NCI-H2227 (cell line): ENCODE results near the gene SCNN1G.

Experiments
- DNase-seq: peaks from one replicate; lab custom pipeline; 2025; ENCODE audit not compliant: unreplicated experiment; lab: John Stamatoyannopoulos, UW

The SCNN1G gene

GRCh38 chr16:23152386-23153178 is 30.0 kb upstream of the SCNN1G start:
- no peak for DNase-seq

GRCh38 chr16:23155445-23156049 is 27.0 kb upstream of the SCNN1G start:
- no peak for DNase-seq

GRCh38 chr16:23156110-23156509 is 26.4 kb upstream of the SCNN1G start:
- DNase-seq = no peak

GRCh38 chr16:23156946-23157460 is 25.5 kb upstream of the SCNN1G start:
- no peak for DNase-seq

- DNase-seq = no peak
These were observed 24.4 kb upstream of the SCNN1G start for GRCh38 chr16:23158114-23158513.

- no peak for DNase-seq
These were observed 22.5 kb upstream of the SCNN1G start for GRCh38 chr16:23160082-23160481.

- peak; percentile 31 for DNase-seq
These were observed 22.0 kb upstream of the SCNN1G start for GRCh38 chr16:23160574-23160973.

- no peak for DNase-seq
These were observed 18.6 kb upstream of the SCNN1G start for GRCh38 chr16:23163921-23164320.

- no peak for DNase-seq
These were observed 17.8 kb upstream of the SCNN1G start for GRCh38 chr16:23164736-23165135.

GRCh38 chr16:23172583-23172982 is 10.0 kb upstream of the SCNN1G start:
- no peak for DNase-seq

- no peak for DNase-seq
These were observed 9.6 kb upstream of the SCNN1G start for GRCh38 chr16:23172994-23173393.

GRCh38 chr16:23174622-23175021 is 7.9 kb upstream of the SCNN1G start:
- no peak for DNase-seq

- no peak for DNase-seq
These were observed 6.9 kb upstream of the SCNN1G start for GRCh38 chr16:23175651-23176050.

- DNase-seq = no peak
These were observed 1.0 kb upstream of the SCNN1G start for GRCh38 chr16:23181506-23181905.

GRCh38 chr16:23182206-23182678 is 303 bp upstream of the SCNN1G start:
- peak; percentile 78 for DNase-seq

- no peak for DNase-seq
These were observed 958 bp downstream of the SCNN1G start for GRCh38 chr16:23183543-23183862.

- DNase-seq = no peak
These were observed 3.1 kb downstream of the SCNN1G start for GRCh38 chr16:23185656-23186055.

GRCh38 chr16:23186171-23186570 is 3.6 kb downstream of the SCNN1G start:
- DNase-seq = no peak

- no peak for DNase-seq
These were observed 4.8 kb downstream of the SCNN1G start for GRCh38 chr16:23187341-23187740.

GRCh38 chr16:23188911-23189310 is 6.4 kb downstream of the SCNN1G start:
- DNase-seq = no peak

- no peak for DNase-seq
These were observed 12.1 kb downstream of the SCNN1G start for GRCh38 chr16:23194497-23195221.
